Fibroblast of lung (primary cell): ENCODE data around the gene TNFRSF1A.

Experiments
- EZH2 ChIP-seq: IDR thresholded peaks from 2 replicates; pipeline ENCODE4 v1.5.1; 2012; ENCODE audit warnings: low read length, control low read depth, mild to moderate bottlenecking; ENCODE audit errors: missing control alignments
- TF ChIP-seq, protein P1 (sequence below), 2 donors: IDR thresholded peaks in 1 of 2; conservative IDR thresholded peaks in 1 of 2; 1 replicate in 1 of 2; 2 replicates in 1 of 2; pipeline ENCODE4 v1.5.1; 2011 to 2012; ENCODE audit warnings: low read length in 2 of 2, control low read depth in 1 of 2, inconsistent platforms in 1 of 2, low read depth in 1 of 2, mild to moderate bottlenecking in 1 of 2

DNA sequence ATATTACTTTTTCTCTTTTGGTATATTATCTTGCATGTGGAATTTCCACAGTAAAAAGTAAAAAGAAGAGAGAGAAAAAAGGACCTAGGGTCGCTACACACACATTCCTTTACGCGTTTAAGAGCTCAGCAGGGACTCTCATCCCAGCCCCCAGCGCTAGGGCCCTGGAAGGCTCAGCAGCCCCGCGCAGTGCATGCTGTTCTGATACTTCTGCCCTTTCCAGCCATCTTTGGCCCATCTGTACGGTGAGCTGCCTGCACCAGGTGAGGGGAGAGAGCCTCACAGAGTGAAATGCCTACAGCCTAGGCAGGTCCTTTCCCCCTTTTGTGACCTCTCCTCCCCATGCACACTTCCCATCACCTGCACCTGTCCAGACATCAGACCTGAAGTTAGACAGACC is 40.5 kb upstream of the TNFRSF1A start:
- TF ChIP-seq, protein P1, sequence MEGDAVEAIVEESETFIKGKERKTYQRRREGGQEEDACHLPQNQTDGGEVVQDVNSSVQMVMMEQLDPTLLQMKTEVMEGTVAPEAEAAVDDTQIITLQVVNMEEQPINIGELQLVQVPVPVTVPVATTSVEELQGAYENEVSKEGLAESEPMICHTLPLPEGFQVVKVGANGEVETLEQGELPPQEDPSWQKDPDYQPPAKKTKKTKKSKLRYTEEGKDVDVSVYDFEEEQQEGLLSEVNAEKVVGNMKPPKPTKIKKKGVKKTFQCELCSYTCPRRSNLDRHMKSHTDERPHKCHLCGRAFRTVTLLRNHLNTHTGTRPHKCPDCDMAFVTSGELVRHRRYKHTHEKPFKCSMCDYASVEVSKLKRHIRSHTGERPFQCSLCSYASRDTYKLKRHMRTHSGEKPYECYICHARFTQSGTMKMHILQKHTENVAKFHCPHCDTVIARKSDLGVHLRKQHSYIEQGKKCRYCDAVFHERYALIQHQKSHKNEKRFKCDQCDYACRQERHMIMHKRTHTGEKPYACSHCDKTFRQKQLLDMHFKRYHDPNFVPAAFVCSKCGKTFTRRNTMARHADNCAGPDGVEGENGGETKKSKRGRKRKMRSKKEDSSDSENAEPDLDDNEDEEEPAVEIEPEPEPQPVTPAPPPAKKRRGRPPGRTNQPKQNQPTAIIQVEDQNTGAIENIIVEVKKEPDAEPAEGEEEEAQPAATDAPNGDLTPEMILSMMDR (conservative IDR thresholded peaks at IDR 0.05 in 1 of 2, IDR thresholded peaks at IDR 0.05 in 1 of 2; ENCODE audit: low read depth in 1 of 2, low read length in 2 of 2): no peak
- no peak for TF ChIP-seq EZH2
